ENCODE data around the gene VSTM4.

VSTM4 gene

GRCh38 chr10:49143249-49143648 lies 27.9 kb upstream of the VSTM4 start:
- no peak for DNase-seq

- DNase-seq, result no peak
These were observed 26.4 kb upstream of the VSTM4 start for GRCh38 chr10:49141541-49142332.

DNA sequence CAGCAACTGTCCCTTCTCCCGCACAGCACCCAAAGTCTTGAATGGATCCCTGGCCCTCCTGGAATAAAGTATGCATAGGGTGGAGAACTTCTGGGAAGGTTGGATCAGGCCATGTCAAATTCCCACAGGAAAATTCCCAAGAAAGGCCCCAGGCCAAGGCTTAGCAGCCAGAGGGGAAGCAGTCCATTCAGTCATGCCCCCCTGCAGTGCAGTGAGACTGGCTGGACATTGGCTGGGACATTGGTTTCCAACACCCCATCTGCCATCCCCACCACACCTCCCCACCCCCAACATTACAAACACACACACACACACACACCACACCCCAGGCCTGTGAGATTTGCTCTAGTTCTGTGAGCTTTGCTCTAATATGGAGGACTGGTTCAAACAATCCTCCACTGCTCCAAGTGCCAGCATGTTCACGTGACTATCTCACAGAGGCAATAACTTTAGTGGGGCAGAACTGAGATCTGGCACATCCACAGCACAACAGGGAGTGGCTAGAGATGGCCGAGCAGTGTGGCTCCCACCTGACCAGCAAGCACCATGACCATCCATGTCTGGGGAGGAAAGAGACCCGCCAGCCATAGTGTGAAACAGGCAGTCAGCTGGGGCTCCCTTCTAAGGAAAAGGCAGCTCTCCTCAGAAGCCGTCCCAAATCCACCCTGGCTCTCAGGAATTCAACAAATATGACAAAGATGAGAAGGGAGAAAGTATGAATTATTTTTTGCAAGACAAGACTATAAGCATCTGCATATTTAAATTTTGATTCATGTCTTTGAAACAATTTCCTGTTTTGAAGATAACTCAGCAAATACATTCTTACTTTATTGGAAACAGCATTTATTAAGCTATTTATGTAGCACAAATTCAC lies 25.2 kb upstream of the VSTM4 start:
- DNase-seq, result no peak

DNA sequence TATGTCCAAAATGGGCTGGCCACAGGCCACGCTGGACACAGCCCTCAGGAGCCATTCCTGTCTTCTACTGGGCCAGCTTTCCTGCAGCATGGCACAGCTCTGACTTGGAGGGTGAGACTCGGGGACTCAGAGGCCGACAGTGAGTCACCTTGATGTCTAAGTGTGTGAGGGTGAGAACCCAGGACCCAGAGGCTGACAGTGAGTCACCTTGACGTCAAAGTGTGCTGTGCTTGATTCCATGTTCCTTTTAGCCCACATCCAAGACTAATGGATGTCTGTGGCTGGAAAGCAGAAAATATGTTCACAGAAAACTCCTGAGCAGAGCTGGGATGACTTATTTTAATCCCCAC lies 24.5 kb upstream of the VSTM4 start:
- DNase-seq, result no peak

GRCh38 chr10:49139028-49139845 lies 23.9 kb upstream of the VSTM4 start:
- DNase-seq, result no peak

GRCh38 chr10:49138361-49138891 lies 23.1 kb upstream of the VSTM4 start:
- no peak for DNase-seq

DNA sequence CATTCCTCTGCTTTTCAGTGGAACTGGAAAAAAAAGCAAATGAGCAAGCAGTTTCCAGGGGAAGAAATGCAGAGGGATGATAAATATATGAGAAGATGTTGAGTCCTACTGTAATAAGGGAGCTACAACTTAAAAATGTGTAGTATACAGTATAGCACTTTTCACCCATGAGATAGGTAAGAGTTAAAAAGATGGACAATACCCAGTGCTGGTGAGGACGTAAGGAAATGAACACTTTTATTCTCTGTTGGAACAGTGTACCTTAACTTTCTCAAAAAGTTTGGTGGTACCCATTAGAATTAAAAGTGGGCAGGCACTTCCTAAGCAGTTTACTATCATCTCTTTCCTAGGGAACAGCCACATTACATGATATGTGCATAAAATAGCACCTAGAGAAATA lies 21.2 kb upstream of the VSTM4 start:
- no peak for DNase-seq

GRCh38 chr10:49135575-49136313 lies 20.4 kb upstream of the VSTM4 start:
- DNase-seq, result no peak

DNA sequence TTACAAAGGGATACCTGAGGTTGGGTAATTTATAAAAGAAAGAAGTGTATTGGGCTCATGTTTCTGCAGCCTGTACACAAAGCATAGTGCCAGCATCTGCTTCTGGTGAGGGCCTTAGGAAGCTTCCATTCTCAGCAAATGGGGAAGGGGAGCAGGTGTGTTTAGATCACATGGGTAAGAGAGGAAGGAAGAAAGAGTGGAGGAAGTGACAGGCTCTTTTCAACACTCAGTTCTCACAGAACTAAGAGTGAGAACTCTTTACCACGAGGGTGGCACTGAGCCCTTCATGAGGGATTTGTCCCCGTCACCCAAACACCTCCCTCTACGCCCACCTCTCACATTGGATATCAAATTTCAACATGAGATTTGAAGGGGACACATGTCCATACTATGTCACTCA lies 19.0 kb upstream of the VSTM4 start:
- no peak for DNase-seq

GRCh38 chr10:49133706-49134248 lies 18.5 kb upstream of the VSTM4 start, which contains the start of gene FAM170B:
Gene FAM170B, minus strand, starts transcription at chr10:49134021. Its CDS starts 103 bp downstream, at chr10:49133918.
- DNase-seq, result no peak

- no peak for DNase-seq
These were observed 17.0 kb upstream of the VSTM4 start for GRCh38 chr10:49132362-49132737.

DNA sequence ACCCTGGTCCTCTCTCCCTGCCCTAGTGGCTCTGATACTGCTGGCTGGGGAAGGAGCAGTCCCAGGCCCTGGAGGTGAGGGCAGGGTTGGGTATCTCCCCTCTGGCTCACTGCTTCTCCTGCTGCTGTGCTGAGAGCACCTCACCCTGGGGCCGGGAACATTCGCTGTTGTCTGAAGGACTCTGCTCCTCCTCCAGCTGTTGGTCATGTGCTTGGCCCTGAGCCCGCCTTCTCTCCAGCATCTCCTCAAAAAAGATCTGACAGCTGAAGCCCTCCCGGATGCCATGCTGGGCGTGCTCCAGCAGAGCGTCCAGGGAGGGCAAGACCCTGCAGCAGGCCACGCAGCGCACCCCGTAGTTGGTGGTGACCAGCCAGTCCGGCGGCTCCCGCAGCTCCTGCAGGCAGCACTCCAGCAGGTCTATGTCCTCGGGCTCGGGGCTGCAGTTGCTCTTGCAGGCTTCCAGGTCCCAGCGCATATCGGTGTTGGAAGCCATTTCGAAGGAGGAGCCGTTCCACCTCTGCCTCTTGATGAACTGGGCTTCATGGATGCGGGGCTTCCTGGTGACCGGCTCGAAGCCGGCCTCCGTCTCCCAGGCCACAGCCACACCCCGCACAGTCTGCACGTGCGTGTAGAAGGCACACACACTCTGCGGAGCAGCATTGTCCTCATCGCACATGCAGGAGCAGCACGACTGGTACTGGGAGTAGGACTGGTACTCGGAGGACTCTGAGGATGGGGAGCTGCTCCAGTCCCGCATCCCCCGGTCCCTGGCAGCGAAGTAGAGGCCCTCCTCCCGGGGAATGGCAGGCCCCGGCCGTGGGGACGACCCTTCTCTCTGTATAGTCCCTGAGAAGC lies 16.4 kb upstream of the VSTM4 start:
- no peak for DNase-seq

DNA sequence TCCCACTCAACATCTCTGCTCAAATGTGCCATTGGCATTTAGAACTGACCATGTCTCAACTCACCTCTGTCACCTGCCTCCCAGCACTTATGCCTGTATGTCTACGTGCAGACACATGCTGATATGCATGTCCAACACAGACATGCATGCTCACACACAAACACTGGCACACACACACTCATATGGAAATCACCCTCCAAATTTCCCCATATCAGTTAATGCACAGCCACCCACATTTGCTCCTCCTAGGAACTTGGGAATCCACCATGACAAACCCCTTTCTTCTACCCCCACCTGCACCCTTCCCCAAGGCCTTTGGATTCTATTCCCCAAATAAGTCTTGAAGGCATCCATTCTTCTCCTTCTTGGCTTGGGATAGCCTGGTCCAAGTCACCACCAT lies 14.1 kb upstream of the VSTM4 start:
- DNase-seq, result no peak

DNA sequence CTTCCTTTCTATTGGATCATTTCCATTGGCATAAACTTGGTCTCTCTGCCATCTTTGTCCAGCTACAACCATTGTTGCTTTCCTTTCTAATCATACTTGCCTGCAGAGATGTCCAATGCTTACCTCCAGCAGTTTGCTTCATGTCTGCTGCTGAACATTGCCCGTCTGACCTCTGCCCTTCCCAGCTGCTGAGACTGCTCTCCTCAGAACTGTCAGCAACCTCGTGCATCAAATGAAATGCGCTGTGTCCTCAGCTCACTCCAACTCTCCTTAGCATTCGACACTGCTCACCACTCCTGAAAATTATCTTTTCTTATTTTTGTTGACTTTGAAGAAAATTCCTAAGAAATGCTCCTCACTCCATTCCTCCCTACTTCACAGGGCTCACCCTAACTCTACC lies 13.5 kb upstream of the VSTM4 start:
- DNase-seq, result no peak

GRCh38 chr10:49123981-49124950 lies 8.9 kb upstream of the VSTM4 start:
- DNase-seq, result no peak

DNA sequence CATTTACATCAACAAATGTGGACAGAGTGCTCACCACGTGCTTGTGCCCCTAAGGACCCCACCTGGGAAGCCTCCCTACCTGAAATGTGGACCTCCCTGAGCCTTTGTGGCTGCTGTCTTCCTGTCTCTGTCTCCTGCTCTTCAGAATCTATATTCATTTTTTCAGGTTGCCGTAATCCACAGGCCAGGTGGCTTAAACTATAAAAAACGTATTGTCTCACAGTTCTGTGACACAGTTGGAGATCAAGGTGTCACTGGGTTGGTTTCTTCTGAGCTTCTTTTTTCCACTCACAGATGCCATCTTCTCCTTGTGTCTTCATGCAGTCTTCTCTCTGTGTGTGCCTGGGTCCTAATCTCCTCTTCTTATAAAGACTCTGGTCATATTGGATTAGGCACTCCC lies 5.6 kb upstream of the VSTM4 start:
- no peak for DNase-seq

GRCh38 chr10:49119746-49120145 lies 4.4 kb upstream of the VSTM4 start:
- DNase-seq, result no peak

DNA sequence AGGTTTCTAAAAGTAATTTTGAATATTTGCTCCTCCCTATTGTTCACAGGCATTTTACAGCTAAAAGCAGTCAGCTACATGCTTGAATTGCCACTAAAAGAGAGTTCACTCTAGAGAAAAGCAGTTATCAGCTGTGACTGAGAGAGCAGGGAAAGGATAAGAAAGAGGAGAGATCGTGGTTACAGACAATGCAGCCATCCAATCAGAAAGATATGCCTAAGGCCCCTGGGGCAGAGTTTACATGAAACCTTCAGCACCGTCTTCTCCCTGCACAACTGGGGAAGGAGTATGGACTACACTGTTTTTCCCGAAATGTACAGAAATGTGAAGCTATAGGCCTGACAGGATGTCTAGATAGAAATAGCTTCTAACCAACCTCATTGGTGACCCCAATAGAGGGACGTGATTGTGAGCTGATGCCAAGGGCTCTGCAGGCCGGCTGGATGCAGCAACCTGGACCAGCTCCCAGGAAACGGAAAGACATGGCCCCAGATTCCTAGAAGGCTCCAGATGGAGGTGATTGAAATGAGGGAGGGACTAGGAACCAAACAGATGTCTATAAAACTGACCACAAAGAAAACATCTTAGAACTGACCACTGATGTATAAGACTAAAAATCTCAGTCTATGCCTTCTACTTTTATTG lies 3.2 kb upstream of the VSTM4 start:
- DNase-seq, result no peak

Data from amygdala (tissue), 56 donors.